Measurements from ENCODE around the gene TMEM154. TPM values are rescaled to one million over a fixed set of nuclear protein-coding genes. Genes with fewer than 3 reads are reported as not detected.

Gene TMEM154
- total RNA-seq, 1 donor from 2014 or later, result 0.46 TPM

GRCh38 chr4:152628128-152628527 lies 51.7 kb downstream of the TMEM154 start:
- Mint-ChIP-seq H3K4me1 (ENCODE audit: low read depth) (peaks cover 10% of the 10 kb centered on the region), H3K27me3 (no peaks in the 10 kb centered on the region), H3K27ac (no peak overlapping the region), H3K4me3 (ENCODE audit: low read depth) (no peak overlapping the region), H3K9me3 (ENCODE audit: low read depth) (no peaks in the 10 kb centered on the region), H3K36me3 (ENCODE audit: insufficient read depth) (no peaks in the 10 kb centered on the region)
- no peak for DNase-seq (ENCODE audit: low spot score, unreplicated experiment)
- TF ChIP-seq, protein P1, sequence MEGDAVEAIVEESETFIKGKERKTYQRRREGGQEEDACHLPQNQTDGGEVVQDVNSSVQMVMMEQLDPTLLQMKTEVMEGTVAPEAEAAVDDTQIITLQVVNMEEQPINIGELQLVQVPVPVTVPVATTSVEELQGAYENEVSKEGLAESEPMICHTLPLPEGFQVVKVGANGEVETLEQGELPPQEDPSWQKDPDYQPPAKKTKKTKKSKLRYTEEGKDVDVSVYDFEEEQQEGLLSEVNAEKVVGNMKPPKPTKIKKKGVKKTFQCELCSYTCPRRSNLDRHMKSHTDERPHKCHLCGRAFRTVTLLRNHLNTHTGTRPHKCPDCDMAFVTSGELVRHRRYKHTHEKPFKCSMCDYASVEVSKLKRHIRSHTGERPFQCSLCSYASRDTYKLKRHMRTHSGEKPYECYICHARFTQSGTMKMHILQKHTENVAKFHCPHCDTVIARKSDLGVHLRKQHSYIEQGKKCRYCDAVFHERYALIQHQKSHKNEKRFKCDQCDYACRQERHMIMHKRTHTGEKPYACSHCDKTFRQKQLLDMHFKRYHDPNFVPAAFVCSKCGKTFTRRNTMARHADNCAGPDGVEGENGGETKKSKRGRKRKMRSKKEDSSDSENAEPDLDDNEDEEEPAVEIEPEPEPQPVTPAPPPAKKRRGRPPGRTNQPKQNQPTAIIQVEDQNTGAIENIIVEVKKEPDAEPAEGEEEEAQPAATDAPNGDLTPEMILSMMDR (IDR thresholded peaks at IDR 0.05; ENCODE audit: unreplicated experiment), result no peak

DNA sequence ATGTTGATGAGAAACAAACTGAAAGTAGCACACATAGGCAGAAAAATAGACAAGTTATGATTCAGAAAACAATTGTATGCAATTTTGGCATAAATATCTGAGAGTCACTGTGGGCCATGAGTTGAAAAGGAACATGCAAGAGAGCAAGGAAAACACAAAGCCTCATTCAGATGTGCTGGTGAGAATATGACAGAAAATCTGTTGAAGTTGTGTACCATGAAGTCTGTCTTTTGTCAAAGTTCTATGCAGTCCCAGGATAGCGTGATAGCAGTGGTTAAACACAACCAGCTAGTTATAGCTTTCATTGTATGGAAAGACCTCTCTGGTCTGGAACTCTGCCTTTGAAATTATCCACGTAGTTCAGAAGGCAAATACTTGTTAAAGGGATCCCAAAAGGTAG lies 53.0 kb downstream of the TMEM154 start:
- TF ChIP-seq, protein P1 (IDR thresholded peaks at IDR 0.05; ENCODE audit: unreplicated experiment), result no peak
- H3K4me3 Mint-ChIP-seq (ENCODE audit: low read depth), result no peak overlapping the region
- no peak for DNase-seq (ENCODE audit: low spot score, unreplicated experiment)
- no peaks in the 10 kb centered on the region for H3K9me3 Mint-ChIP-seq (ENCODE audit: low read depth)
- peaks cover 2% of the 10 kb centered on the region for H3K4me1 Mint-ChIP-seq (ENCODE audit: low read depth)
- H3K36me3 Mint-ChIP-seq (ENCODE audit: insufficient read depth), result no peaks in the 10 kb centered on the region
- H3K27me3 Mint-ChIP-seq, result no peaks in the 10 kb centered on the region
- no peak overlapping the region for H3K27ac Mint-ChIP-seq

- Mint-ChIP-seq H3K36me3 (ENCODE audit: insufficient read depth) (no peaks in the 10 kb centered on the region), H3K4me3 (ENCODE audit: low read depth) (no peak overlapping the region), H3K9me3 (ENCODE audit: low read depth) (no peaks in the 10 kb centered on the region), H3K27ac (no peak overlapping the region), H3K27me3 (peaks cover 5% of the 10 kb centered on the region), H3K4me1 (ENCODE audit: low read depth) (no peaks in the 10 kb centered on the region)
- no peak for DNase-seq (ENCODE audit: low spot score, unreplicated experiment)
- TF ChIP-seq, protein P1 (IDR thresholded peaks at IDR 0.05; ENCODE audit: unreplicated experiment), result no peak
These were observed 58.9 kb downstream of the TMEM154 start for GRCh38 chr4:152620915-152621314.

- no peaks in the 10 kb centered on the region for H3K36me3 Mint-ChIP-seq (ENCODE audit: insufficient read depth)
- H3K27ac Mint-ChIP-seq, result no peak overlapping the region
- H3K4me1 Mint-ChIP-seq (ENCODE audit: low read depth), result no peaks in the 10 kb centered on the region
- H3K4me3 Mint-ChIP-seq (ENCODE audit: low read depth), result no peak overlapping the region
- H3K27me3 Mint-ChIP-seq, result peaks cover 7% of the 10 kb centered on the region
- no peaks in the 10 kb centered on the region for H3K9me3 Mint-ChIP-seq (ENCODE audit: low read depth)
- TF ChIP-seq, protein P1 (IDR thresholded peaks at IDR 0.05; ENCODE audit: unreplicated experiment), result no peak
- DNase-seq (ENCODE audit: low spot score, unreplicated experiment), result no peak
These were observed 59.6 kb downstream of the TMEM154 start for GRCh38 chr4:152620218-152620617.

- TF ChIP-seq, protein P1 (IDR thresholded peaks at IDR 0.05; ENCODE audit: unreplicated experiment), result no peak
- Mint-ChIP-seq H3K27ac (no peak overlapping the region), H3K4me3 (ENCODE audit: low read depth) (no peak overlapping the region), H3K9me3 (ENCODE audit: low read depth) (no peaks in the 10 kb centered on the region), H3K4me1 (ENCODE audit: low read depth) (no peaks in the 10 kb centered on the region), H3K36me3 (ENCODE audit: insufficient read depth) (no peaks in the 10 kb centered on the region), H3K27me3 (peaks cover 12% of the 10 kb centered on the region)
- no peak for DNase-seq (ENCODE audit: low spot score, unreplicated experiment)
These were observed 60.2 kb downstream of the TMEM154 start for GRCh38 chr4:152619556-152619955.
